Measurements from ENCODE around the gene EIF4E1B.
"Not testable (repeated sequence)": the region's sequence is repeated elsewhere in the genome, so short reads cannot be mapped to it uniquely, and the experiment has no call there.

EIF4E1B gene

GRCh38 chr5:176593273-176593869 lies 37.1 kb upstream of the EIF4E1B start:
- FAIRE-seq (no peak), DNase-seq (ENCODE audit: insufficient read length, low spot score) (no peak)
- TF ChIP-seq PAX5 (IDR thresholded peaks at IDR 0.05; ENCODE audit: insufficient read depth, low read length, severe bottlenecking), result no peak
- no peak for TF ChIP-seq POLR2AphosphoS5 (IDR thresholded peaks at IDR 0.05; ENCODE audit: low read depth, low read length)
- no peak for TF ChIP-seq SPI1 (IDR thresholded peaks at IDR 0.05; ENCODE audit: low read depth, low read length)
- TF ChIP-seq TAF1 (IDR thresholded peaks at IDR 0.05; ENCODE audit: low read depth, low read length), result no peak
- TF ChIP-seq POLR2A (IDR thresholded peaks at IDR 0.05; ENCODE audit: low read depth, low read length), result no peak

GRCh38 chr5:176594554-176594953 lies 35.9 kb upstream of the EIF4E1B start:
- FAIRE-seq, result no peak

GRCh38 chr5:176595386-176595943 lies 35.0 kb upstream of the EIF4E1B start:
- FAIRE-seq (no peak), DNase-seq (ENCODE audit: insufficient read length, low spot score) (no peak)
- TF ChIP-seq PAX5 (IDR thresholded peaks at IDR 0.05; ENCODE audit: insufficient read depth, low read length, severe bottlenecking) (no peak), POLR2A (IDR thresholded peaks at IDR 0.05; ENCODE audit: low read depth, low read length) (no peak), POU2F2 (IDR thresholded peaks at IDR 0.05; ENCODE audit: low read depth, low read length) (no peak), POLR2AphosphoS5 (IDR thresholded peaks at IDR 0.05; ENCODE audit: low read depth, low read length) (no peak), SPI1 (IDR thresholded peaks at IDR 0.05; ENCODE audit: low read depth, low read length) (no peak), TAF1 (IDR thresholded peaks at IDR 0.05; ENCODE audit: low read depth, low read length) (no peak)

More at GRCh38 chr5:176594554-176594953, 35.9 kb upstream of the EIF4E1B start:
- TF ChIP-seq POLR2A (IDR thresholded peaks at IDR 0.05; ENCODE audit: low read depth, low read length) (no peak), POU2F2 (IDR thresholded peaks at IDR 0.05; ENCODE audit: low read depth, low read length) (no peak), PAX5 (IDR thresholded peaks at IDR 0.05; ENCODE audit: insufficient read depth, low read length, severe bottlenecking) (no peak), SPI1 (IDR thresholded peaks at IDR 0.05; ENCODE audit: low read depth, low read length) (no peak), TAF1 (IDR thresholded peaks at IDR 0.05; ENCODE audit: low read depth, low read length) (no peak), POLR2AphosphoS5 (IDR thresholded peaks at IDR 0.05; ENCODE audit: low read depth, low read length) (no peak)
- no peak for DNase-seq (ENCODE audit: insufficient read length, low spot score)

- TF ChIP-seq POLR2A (IDR thresholded peaks at IDR 0.05; ENCODE audit: low read depth, low read length) (no peak), TAF1 (IDR thresholded peaks at IDR 0.05; ENCODE audit: low read depth, low read length) (no peak), POU2F2 (IDR thresholded peaks at IDR 0.05; ENCODE audit: low read depth, low read length) (no peak), PAX5 (IDR thresholded peaks at IDR 0.05; ENCODE audit: insufficient read depth, low read length, severe bottlenecking) (no peak), POLR2AphosphoS5 (IDR thresholded peaks at IDR 0.05; ENCODE audit: low read depth, low read length) (no peak), SPI1 (IDR thresholded peaks at IDR 0.05; ENCODE audit: low read depth, low read length) (no peak)
- no peak for FAIRE-seq
- no peak for DNase-seq (ENCODE audit: insufficient read length, low spot score)
These were observed 34.3 kb upstream of the EIF4E1B start for GRCh38 chr5:176596069-176596644.

- no peak for TF ChIP-seq TAF1 (IDR thresholded peaks at IDR 0.05; ENCODE audit: low read depth, low read length)
- DNase-seq (ENCODE audit: insufficient read length, low spot score) (peak; percentile 73), FAIRE-seq (peak; percentile 64)
These were observed 33.6 kb upstream of the EIF4E1B start for GRCh38 chr5:176596689-176597416.

- DNase-seq (ENCODE audit: insufficient read length, low spot score) (no peak), FAIRE-seq (no peak)
- no peak for TF ChIP-seq POLR2AphosphoS5 (IDR thresholded peaks at IDR 0.05; ENCODE audit: low read depth, low read length)
- TF ChIP-seq SPI1 (IDR thresholded peaks at IDR 0.05; ENCODE audit: low read depth, low read length), result no peak
- TF ChIP-seq PAX5 (IDR thresholded peaks at IDR 0.05; ENCODE audit: insufficient read depth, low read length, severe bottlenecking), result no peak
- TF ChIP-seq POLR2A (IDR thresholded peaks at IDR 0.05; ENCODE audit: low read depth, low read length), result no peak
- no peak for TF ChIP-seq TAF1 (IDR thresholded peaks at IDR 0.05; ENCODE audit: low read depth, low read length)
- no peak for TF ChIP-seq POU2F2 (IDR thresholded peaks at IDR 0.05; ENCODE audit: low read depth, low read length)
These were observed 32.8 kb upstream of the EIF4E1B start for GRCh38 chr5:176597417-176598389.

- not testable (repeated sequence) for DNase-seq (ENCODE audit: insufficient read length, low spot score); FAIRE-seq
These were observed 30.6 kb upstream of the EIF4E1B start for GRCh38 chr5:176599749-176600430.

GRCh38 chr5:176601901-176602482 lies 28.5 kb upstream of the EIF4E1B start:
- no peak for FAIRE-seq
- TF ChIP-seq TAF1 (IDR thresholded peaks at IDR 0.05; ENCODE audit: low read depth, low read length), result no peak
- no peak for TF ChIP-seq POLR2A (IDR thresholded peaks at IDR 0.05; ENCODE audit: low read depth, low read length)
- no peak for TF ChIP-seq SPI1 (IDR thresholded peaks at IDR 0.05; ENCODE audit: low read depth, low read length)
- no peak for TF ChIP-seq PAX5 (IDR thresholded peaks at IDR 0.05; ENCODE audit: insufficient read depth, low read length, severe bottlenecking)
- TF ChIP-seq POU2F2 (IDR thresholded peaks at IDR 0.05; ENCODE audit: low read depth, low read length), result no peak

More at GRCh38 chr5:176601901-176602482, 28.5 kb upstream of the EIF4E1B start:
- no peak for DNase-seq (ENCODE audit: insufficient read length, low spot score)
